ENCODE results near the gene MCC.

The MCC gene

DNA sequence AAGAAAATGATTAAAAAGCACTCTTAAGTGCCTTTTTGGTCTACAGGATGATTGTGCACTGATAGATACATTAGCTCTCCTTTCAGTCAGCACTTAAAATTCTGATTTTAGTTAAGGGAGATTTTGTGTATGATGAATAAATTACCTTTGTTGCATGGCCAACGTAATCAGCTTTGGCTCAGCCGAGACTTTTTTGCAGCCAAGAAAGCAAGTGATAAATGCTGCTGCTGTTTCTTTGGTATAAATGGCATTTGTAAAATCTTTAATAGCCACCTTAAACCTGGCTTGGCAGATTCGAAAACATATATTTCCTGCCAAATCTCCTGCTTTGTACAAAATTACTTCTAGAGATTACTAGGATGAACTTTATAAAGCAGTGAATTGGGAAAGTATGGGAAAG is 364.0 kb downstream of the MCC start:
- 0 out of 2 replicates have a peak, but pooled peaks cover 4% of the 10 kb centered on the region for H3K9me3 ChIP-seq (ENCODE audit: control insufficient read depth, insufficient read depth, low read depth, low read length)
- no peaks in the 10 kb centered on the region for H3K36me3 ChIP-seq (ENCODE audit: control insufficient read depth, insufficient read depth, low read length)
- H3K4me3 ChIP-seq (ENCODE audit: low read depth, low read length), result no peak overlapping the region
- no peaks in the 10 kb centered on the region for H3K27me3 ChIP-seq (ENCODE audit: control insufficient read depth, insufficient read depth, low read length)
- no peak overlapping the region for H3K27ac ChIP-seq (ENCODE audit: low read depth, low read length)
- no peak overlapping the region for H3K9ac ChIP-seq (ENCODE audit: low read length)
- peaks cover 36% of the 10 kb centered on the region for H3K4me1 ChIP-seq (ENCODE audit: control insufficient read depth, insufficient read depth, low read length)

DNA sequence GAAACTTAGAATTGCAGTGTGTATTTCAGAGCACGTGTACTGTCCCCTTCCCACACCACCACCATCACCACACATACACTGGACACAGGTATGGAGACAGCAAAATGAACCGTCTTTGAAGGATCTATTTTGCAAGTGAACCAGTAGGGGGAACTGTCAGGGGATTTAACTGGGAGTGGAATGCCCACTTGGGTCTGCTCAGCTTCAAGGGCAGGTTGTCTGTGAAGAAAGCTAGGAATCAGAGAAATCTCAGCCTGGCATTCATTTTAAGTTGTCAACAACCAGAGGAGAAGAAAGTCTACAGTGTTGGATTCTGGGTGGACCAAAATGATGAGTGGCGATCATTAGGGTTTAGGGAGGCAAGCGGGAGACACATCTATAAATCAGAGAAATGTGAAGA is 364.6 kb downstream of the MCC start:
- H3K27me3 ChIP-seq (ENCODE audit: control insufficient read depth, insufficient read depth, low read length), result no peaks in the 10 kb centered on the region
- no peak overlapping the region for H3K27ac ChIP-seq (ENCODE audit: low read depth, low read length)
- H3K4me1 ChIP-seq (ENCODE audit: control insufficient read depth, insufficient read depth, low read length), result peaks cover 34% of the 10 kb centered on the region
- H3K9me3 ChIP-seq (ENCODE audit: control insufficient read depth, insufficient read depth, low read depth, low read length), result 0 out of 2 replicates have a peak, but pooled peaks cover 4% of the 10 kb centered on the region
- no peak overlapping the region for H3K9ac ChIP-seq (ENCODE audit: low read length)
- no peaks in the 10 kb centered on the region for H3K36me3 ChIP-seq (ENCODE audit: control insufficient read depth, insufficient read depth, low read length)
- H3K4me3 ChIP-seq (ENCODE audit: low read depth, low read length), result no peak overlapping the region

DNA sequence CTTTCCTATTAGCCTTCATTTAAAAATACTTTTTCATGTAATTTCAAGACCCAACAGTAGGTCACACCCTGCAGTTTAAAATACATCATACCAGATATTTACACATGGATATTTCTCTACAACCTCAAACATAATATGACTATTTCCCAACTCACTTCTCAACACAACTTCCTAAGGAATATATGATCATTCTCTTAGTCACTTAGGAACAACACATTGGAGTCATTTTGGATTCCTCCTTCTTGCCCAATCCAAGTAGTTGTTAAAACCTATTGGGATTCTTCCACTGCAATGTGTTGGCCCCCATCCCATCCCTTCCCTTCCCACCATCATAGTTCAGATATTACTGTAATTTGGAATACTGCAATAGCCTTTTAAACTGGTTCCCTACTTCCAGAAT is 366.2 kb downstream of the MCC start:
- H3K36me3 ChIP-seq (ENCODE audit: control insufficient read depth, insufficient read depth, low read length), result no peaks in the 10 kb centered on the region

DNA sequence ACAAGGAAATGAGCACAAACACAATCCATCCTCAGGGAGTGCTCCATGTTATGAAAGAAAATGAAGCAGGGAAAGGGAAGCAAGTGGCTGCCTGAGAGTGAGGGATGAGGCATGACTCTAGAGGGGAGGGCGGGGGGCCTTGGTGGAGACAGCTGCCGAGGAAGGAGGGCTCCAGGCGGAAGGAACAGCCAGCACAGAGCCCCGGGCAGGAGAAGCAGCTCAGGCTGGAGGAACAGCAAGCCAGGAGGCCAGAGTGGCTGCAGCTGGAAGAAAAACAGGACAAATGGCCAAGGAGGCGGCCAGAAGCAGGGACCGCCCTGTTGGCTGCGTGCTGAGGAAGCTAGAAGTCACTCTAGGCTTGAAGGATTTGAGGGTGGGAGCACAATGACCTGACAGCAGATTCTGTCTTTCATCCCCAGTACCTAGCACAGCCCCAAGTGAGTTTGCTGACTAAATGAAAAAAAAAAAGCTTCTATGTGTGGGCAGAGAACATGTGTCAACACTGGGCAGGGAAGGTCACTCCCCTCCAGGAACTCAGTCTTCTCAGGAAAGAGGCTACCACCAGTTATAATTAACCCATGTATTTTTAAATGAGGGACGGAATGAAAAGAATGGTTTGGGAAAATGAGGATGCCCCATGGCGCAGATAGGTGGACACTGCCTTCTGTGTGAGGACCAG is 368.9 kb downstream of the MCC start:
- no peak overlapping the region for H3K4me3 ChIP-seq (ENCODE audit: low read depth, low read length)
- no peak overlapping the region for H3K9ac ChIP-seq (ENCODE audit: low read length)
- peaks cover 6% of the 10 kb centered on the region for H3K9me3 ChIP-seq (ENCODE audit: control insufficient read depth, insufficient read depth, low read depth, low read length)
- H3K4me1 ChIP-seq (ENCODE audit: control insufficient read depth, insufficient read depth, low read length), result peaks cover 16% of the 10 kb centered on the region; the same call in 1 of the 2 replicates
- no peak overlapping the region for H3K27ac ChIP-seq (ENCODE audit: low read depth, low read length)
- H3K36me3 ChIP-seq (ENCODE audit: control insufficient read depth, insufficient read depth, low read length), result 0 out of 2 replicates have a peak, but pooled peaks cover 3% of the 10 kb centered on the region
- no peaks in the 10 kb centered on the region for H3K27me3 ChIP-seq (ENCODE audit: control insufficient read depth, insufficient read depth, low read length)

More for the DNA sequence above, 366.2 kb downstream of the MCC start:
- Histone ChIP-seq H3K4me3 (ENCODE audit: low read depth, low read length) (no peak overlapping the region), H3K27ac (ENCODE audit: low read depth, low read length) (no peak overlapping the region), H3K4me1 (ENCODE audit: control insufficient read depth, insufficient read depth, low read length) (peaks cover 28% of the 10 kb centered on the region), H3K9ac (ENCODE audit: low read length) (no peak overlapping the region), H3K27me3 (ENCODE audit: control insufficient read depth, insufficient read depth, low read length) (no peaks in the 10 kb centered on the region), H3K9me3 (ENCODE audit: control insufficient read depth, insufficient read depth, low read depth, low read length) (0 out of 2 replicates have a peak, but pooled peaks cover 3% of the 10 kb centered on the region)

DNA sequence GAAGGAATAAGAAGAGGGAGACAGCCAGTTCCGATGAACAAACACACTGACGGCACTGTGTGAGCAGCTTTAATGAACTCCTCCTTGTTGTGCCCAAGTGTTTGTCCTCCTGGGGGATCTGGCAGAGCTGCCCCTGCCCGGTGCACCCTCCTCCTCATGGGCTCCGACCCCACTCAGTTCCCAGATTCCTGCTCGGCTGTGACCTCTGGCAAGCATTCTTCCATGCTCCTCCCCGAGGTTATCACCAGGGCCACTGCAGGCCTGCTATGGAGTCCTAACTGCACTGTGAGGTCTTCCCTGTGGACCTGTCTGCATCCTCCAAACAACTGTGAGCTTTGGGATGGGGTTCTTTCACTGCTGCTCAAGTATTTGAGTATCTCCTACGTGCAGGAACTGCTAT is 369.5 kb downstream of the MCC start:
- H3K4me3 ChIP-seq (ENCODE audit: low read depth, low read length), result no peak overlapping the region
- no peak overlapping the region for H3K9ac ChIP-seq (ENCODE audit: low read length)
- H3K9me3 ChIP-seq (ENCODE audit: control insufficient read depth, insufficient read depth, low read depth, low read length), result peaks cover 6% of the 10 kb centered on the region

DNA sequence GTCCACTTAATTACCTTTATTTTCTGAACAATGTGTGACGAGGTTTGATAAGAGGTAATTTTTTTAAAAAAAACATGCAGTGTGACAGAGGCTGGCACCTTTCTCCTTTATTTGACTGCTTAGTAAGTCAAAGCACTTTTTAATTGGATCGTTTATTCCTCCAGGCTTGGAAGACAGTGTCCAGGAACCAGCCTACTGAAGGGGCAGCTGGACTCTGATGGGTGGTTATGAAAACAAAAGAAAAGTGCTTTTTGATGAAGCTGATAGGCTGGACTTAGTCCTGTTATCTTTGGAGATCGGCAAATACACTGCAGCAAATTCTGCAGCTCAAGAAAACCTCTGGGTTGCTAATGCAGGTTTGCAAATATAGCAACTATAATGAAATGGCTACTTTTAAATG is 370.0 kb downstream of the MCC start:
- 0 out of 2 replicates have a peak, but pooled peaks cover 3% of the 10 kb centered on the region for H3K36me3 ChIP-seq (ENCODE audit: control insufficient read depth, insufficient read depth, low read length)
- peaks cover 7% of the 10 kb centered on the region; the same call in 1 of the 2 replicates for H3K4me1 ChIP-seq (ENCODE audit: control insufficient read depth, insufficient read depth, low read length)

More for the DNA sequence above, 369.5 kb downstream of the MCC start:
- H3K27ac ChIP-seq (ENCODE audit: low read depth, low read length), result no peak overlapping the region
- H3K36me3 ChIP-seq (ENCODE audit: control insufficient read depth, insufficient read depth, low read length), result 0 out of 2 replicates have a peak, but pooled peaks cover 3% of the 10 kb centered on the region
- peaks cover 10% of the 10 kb centered on the region; the same call in 1 of the 2 replicates for H3K4me1 ChIP-seq (ENCODE audit: control insufficient read depth, insufficient read depth, low read length)
- no peaks in the 10 kb centered on the region for H3K27me3 ChIP-seq (ENCODE audit: control insufficient read depth, insufficient read depth, low read length)

DNA sequence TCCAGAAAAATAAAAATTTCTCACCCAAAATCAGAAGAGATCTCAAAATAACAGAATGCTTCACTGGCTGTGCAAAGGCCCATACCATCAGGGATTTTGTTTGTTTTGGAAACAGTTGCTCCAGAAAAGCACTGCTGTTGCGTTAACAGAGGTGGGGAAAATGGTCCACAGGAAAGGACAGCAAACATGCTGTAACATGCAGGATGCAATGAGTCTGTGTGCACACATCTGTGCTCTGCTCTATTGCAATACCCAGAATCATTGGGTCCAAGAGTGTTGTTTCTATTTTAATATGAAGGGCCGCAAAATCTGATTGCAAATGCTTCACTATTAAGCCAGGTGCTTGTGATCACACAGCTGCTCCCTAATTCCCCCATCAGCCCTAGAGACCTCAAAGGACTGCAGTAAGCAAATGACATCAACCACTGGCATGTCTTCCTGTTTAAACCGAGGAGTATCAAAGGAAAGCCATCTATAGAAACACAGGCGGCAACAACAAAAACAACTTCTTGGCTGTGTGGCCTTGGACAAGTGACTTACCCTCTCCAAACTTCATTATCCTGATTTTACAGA is 370.6 kb downstream of the MCC start:
- H3K27me3 ChIP-seq (ENCODE audit: control insufficient read depth, insufficient read depth, low read length), result no peaks in the 10 kb centered on the region
- H3K4me1 ChIP-seq (ENCODE audit: control insufficient read depth, insufficient read depth, low read length), result peaks cover 7% of the 10 kb centered on the region; the same call in 1 of the 2 replicates
- H3K36me3 ChIP-seq (ENCODE audit: control insufficient read depth, insufficient read depth, low read length), result 0 out of 2 replicates have a peak, but pooled peaks cover 3% of the 10 kb centered on the region

More for the DNA sequence above, 370.0 kb downstream of the MCC start:
- H3K9me3 ChIP-seq (ENCODE audit: control insufficient read depth, insufficient read depth, low read depth, low read length), result peaks cover 6% of the 10 kb centered on the region
- no peak overlapping the region for H3K4me3 ChIP-seq (ENCODE audit: low read depth, low read length)
- H3K9ac ChIP-seq (ENCODE audit: low read length), result no peak overlapping the region
- no peak overlapping the region for H3K27ac ChIP-seq (ENCODE audit: low read depth, low read length)
- H3K27me3 ChIP-seq (ENCODE audit: control insufficient read depth, insufficient read depth, low read length), result no peaks in the 10 kb centered on the region

DNA sequence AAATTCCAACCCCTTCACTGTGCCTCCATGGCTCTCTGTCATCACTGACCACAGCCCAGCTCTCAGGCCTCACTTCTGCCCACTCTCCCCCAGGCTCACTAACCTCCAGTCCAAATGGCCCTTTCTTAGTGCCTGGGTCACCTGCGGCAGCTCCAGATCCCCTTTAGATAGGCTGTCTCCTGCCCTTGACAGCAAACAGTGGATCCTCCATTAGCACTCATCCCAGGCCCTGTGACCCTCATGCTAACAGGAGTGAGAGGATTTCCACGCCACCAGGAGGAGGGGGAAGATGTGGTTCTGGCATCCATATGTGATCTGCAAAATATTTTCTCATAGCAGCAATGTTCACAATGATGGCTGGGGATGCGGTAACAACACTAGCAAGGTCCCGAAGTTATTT is 372.3 kb downstream of the MCC start:
- Histone ChIP-seq H3K36me3 (ENCODE audit: control insufficient read depth, insufficient read depth, low read length) (0 out of 2 replicates have a peak, but pooled peaks cover 3% of the 10 kb centered on the region), H3K9ac (ENCODE audit: low read length) (no peak overlapping the region), H3K9me3 (ENCODE audit: control insufficient read depth, insufficient read depth, low read depth, low read length) (peaks cover 6% of the 10 kb centered on the region), H3K4me3 (ENCODE audit: low read depth, low read length) (no peak overlapping the region), H3K4me1 (ENCODE audit: control insufficient read depth, insufficient read depth, low read length) (peaks cover 7% of the 10 kb centered on the region; the same call in 1 of the 2 replicates), H3K27ac (ENCODE audit: low read depth, low read length) (no peak overlapping the region), H3K27me3 (ENCODE audit: control insufficient read depth, insufficient read depth, low read length) (no peaks in the 10 kb centered on the region)

More for the DNA sequence above, 370.6 kb downstream of the MCC start:
- Histone ChIP-seq H3K9me3 (ENCODE audit: control insufficient read depth, insufficient read depth, low read depth, low read length) (peaks cover 6% of the 10 kb centered on the region), H3K27ac (ENCODE audit: low read depth, low read length) (no peak overlapping the region), H3K4me3 (ENCODE audit: low read depth, low read length) (no peak overlapping the region), H3K9ac (ENCODE audit: low read length) (no peak overlapping the region)

DNA sequence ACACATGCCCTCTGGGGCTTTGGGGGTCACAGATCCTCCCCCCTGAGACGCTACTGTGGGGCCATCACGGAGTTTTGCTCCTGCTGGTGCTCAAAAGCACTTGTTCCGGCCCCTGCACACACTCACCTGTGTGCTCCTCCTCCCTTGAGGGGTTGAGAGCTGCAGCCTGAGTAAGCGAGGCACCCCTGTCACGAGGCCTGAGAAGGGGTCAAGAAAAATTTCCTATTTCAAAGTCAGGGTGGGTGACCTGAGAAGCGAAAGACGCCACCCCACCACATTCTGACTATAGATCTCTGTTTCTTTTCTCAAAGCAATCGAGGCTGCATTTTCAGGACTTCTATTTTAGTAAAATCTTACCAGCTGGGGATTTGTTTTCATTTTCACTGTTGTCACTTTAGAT is 373.2 kb downstream of the MCC start:
- no peak overlapping the region for H3K4me3 ChIP-seq (ENCODE audit: low read depth, low read length)
- H3K9ac ChIP-seq (ENCODE audit: low read length), result no peak overlapping the region
- peaks cover 7% of the 10 kb centered on the region; the same call in 1 of the 2 replicates for H3K4me1 ChIP-seq (ENCODE audit: control insufficient read depth, insufficient read depth, low read length)
- H3K9me3 ChIP-seq (ENCODE audit: control insufficient read depth, insufficient read depth, low read depth, low read length), result peaks cover 6% of the 10 kb centered on the region
- no peak overlapping the region for H3K27ac ChIP-seq (ENCODE audit: low read depth, low read length)
- H3K27me3 ChIP-seq (ENCODE audit: control insufficient read depth, insufficient read depth, low read length), result no peaks in the 10 kb centered on the region
- 0 out of 2 replicates have a peak, but pooled peaks cover 3% of the 10 kb centered on the region for H3K36me3 ChIP-seq (ENCODE audit: control insufficient read depth, insufficient read depth, low read length)

DNA sequence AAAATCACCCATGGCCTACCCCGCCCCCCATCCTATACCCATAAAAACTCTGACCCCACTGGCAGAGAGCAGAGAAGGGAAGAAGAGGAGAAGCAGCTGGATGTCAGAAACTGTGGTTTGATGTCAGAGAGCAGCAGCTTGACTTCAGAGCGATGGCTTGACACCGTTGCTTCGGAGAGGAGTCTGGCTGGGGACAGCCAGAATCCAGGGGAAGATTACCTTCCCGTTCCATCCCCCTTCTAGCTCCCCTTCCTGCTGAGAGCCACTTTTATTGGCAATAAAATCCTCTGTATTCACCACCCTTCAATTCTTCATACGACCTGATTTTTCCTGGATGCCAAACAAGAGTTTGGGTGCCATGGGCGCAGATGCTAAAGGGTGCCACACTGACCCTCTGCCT is 373.7 kb downstream of the MCC start:
- Histone ChIP-seq H3K4me3 (ENCODE audit: low read depth, low read length) (no peak overlapping the region), H3K36me3 (ENCODE audit: control insufficient read depth, insufficient read depth, low read length) (0 out of 2 replicates have a peak, but pooled peaks cover 3% of the 10 kb centered on the region), H3K9ac (ENCODE audit: low read length) (no peak overlapping the region), H3K4me1 (ENCODE audit: control insufficient read depth, insufficient read depth, low read length) (peaks cover 7% of the 10 kb centered on the region; the same call in 1 of the 2 replicates), H3K27ac (ENCODE audit: low read depth, low read length) (no peak overlapping the region), H3K27me3 (ENCODE audit: control insufficient read depth, insufficient read depth, low read length) (no peaks in the 10 kb centered on the region), H3K9me3 (ENCODE audit: control insufficient read depth, insufficient read depth, low read depth, low read length) (peaks cover 6% of the 10 kb centered on the region)

DNA sequence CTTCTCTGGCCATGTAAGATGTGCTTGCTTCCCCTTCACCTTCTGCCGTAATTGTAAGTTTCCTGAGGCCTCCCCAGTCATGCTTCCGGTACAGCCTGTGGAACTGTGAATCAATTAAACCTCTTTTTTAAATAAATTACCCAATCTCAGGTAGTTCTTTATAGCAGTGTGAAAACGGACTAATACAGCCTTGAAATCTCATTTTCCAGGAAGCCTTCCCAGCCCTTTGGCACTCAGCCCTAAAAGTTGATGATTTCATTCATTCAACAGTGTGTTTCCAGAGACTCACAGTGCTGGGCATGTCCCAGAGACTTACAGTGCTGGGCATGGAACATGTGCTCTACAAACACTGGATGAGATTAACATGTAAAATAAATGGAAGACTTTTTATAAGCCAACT is 375.8 kb downstream of the MCC start:
- no peak overlapping the region for H3K27ac ChIP-seq (ENCODE audit: low read depth, low read length)
- no peaks in the 10 kb centered on the region for H3K27me3 ChIP-seq (ENCODE audit: control insufficient read depth, insufficient read depth, low read length)

More for the DNA sequence above, 375.8 kb downstream of the MCC start:
- Histone ChIP-seq H3K9ac (ENCODE audit: low read length) (no peak overlapping the region), H3K9me3 (ENCODE audit: control insufficient read depth, insufficient read depth, low read depth, low read length) (peaks cover 6% of the 10 kb centered on the region), H3K4me1 (ENCODE audit: control insufficient read depth, insufficient read depth, low read length) (no peaks in the 10 kb centered on the region), H3K4me3 (ENCODE audit: low read depth, low read length) (no peak overlapping the region), H3K36me3 (ENCODE audit: control insufficient read depth, insufficient read depth, low read length) (0 out of 2 replicates have a peak, but pooled peaks cover 3% of the 10 kb centered on the region)

Measured in HUES6 (cell line).